Upper lobe of left lung (tissue), 6 donors: ENCODE results near the gene KIF26B. TPM values are rescaled to one million over a fixed set of nuclear protein-coding genes. Genes with fewer than 3 reads are reported as not detected.

Experiments
- ATAC-seq, 2 donors: fragments of 200-7000 bp; cut with Tn5 transposase; one replicate each; pipeline ENCODE4 v1.9.1; 2022; ENCODE audit warnings: mild to moderate bottlenecking in 2 of 2, moderate library complexity in 2 of 2; ENCODE audit not compliant: low FRiP score in 2 of 2
- DNase-seq, 2 donors: peaks; one replicate each; pipeline ENCODE4 v3.0.0-alpha.2; 2019 to 2020
- H3K27ac ChIP-seq, 4 donors: fragments of 200-600 bp; sonication (generic); one replicate each; pipeline ENCODE4 v1.5.1; 2016 to 2019
- H3K27me3 ChIP-seq, 4 donors: fragments of 200-600 bp; sonication (generic); one replicate each; pipeline ENCODE4 v1.5.1; 2017 to 2019
- H3K36me3 ChIP-seq, 4 donors: fragments of 200-600 bp; sonication (generic); one replicate each; pipeline ENCODE4 v1.5.1; 2016 to 2019
- H3K4me1 ChIP-seq, 4 donors: fragments of 200-600 bp; sonication (generic); one replicate each; pipeline ENCODE4 v1.5.1; 2018 to 2019
- H3K4me3 ChIP-seq, 4 donors: fragments of 200-600 bp; sonication (generic); one replicate each; pipeline ENCODE4 v1.5.1; 2017 to 2019; ENCODE audit warnings: mild to moderate bottlenecking in 2 of 4, moderate library complexity in 1 of 4
- H3K9me3 ChIP-seq, 4 donors: fragments of 200-600 bp; sonication (generic); one replicate each; pipeline ENCODE4 v1.5.1; 2018 to 2019
- CTCF ChIP-seq, 6 experiments: fragments of 450-650 bp in 4 of 6; fragments of 200-600 bp in 2 of 6; sonication (generic) in 2 of 6; IDR thresholded peaks; one replicate each; pipeline ENCODE4 v1.5.1; 2016 to 2019; ENCODE audit warnings: antibody characterized with exemption in 6 of 6
- EP300 ChIP-seq, 4 donors: sonication (generic); formaldehyde crosslinking; IDR thresholded peaks; one replicate each; pipeline ENCODE4 v1.5.1; 2017; ENCODE audit warnings: antibody characterized with exemption in 4 of 4, control low read depth in 2 of 4
- POLR2A ChIP-seq, 4 donors: fragments of 450-650 bp; IDR thresholded peaks; one replicate each; pipeline ENCODE4 v1.5.1; 2016 to 2017; ENCODE audit warnings: antibody characterized with exemption in 4 of 4, mild to moderate bottlenecking in 2 of 4
- POLR2AphosphoS5 ChIP-seq, 2 donors: sonication (generic); formaldehyde crosslinking; IDR thresholded peaks; one replicate each; pipeline ENCODE4 v1.5.1; 2017; ENCODE audit warnings: antibody characterized with exemption in 2 of 2
- WGBS, 2 donors: methylation state at CpG; one replicate each; pipeline ENCODE4 v1.1.5; 2017 to 2018; 5-methylcytosine and 5-hydroxymethylcytosine counted together
- total RNA-seq, 6 donors: library from RNA; depleted of rRNA in 4 of 6; stranded (reverse); fragments of >200 nt in 4 of 6; gene quantifications; one replicate each; pipeline versions ENCODE4 v1.1.0 to v1.2.1, GENCODE V29; 2016 to 2021
- donor health status: DM: no; HTN: no; CAD: no; lungs with moderate emphysema.
- donor health status: DM: no; HTN: yes; CAD: no; lungs with severe emphysema.

KIF26B gene
- total RNA-seq, 6 donors from 2014 or later = 1.2 to 4.3 (median 2.1) TPM

GRCh38 chr1:245566134-245566533, 411.3 kb downstream of the KIF26B start:
- DNase-seq (no peak), ATAC-seq (no peak)
- WGBS, 2 donors = 91 to 95% methylated on average over 2 of the region's 2 CpGs
- no peaks in the 10 kb centered on the region for H3K36me3 ChIP-seq
- no peaks in the 10 kb centered on the region for H3K27me3 ChIP-seq
- H3K4me3 ChIP-seq = no peak overlapping the region
- TF ChIP-seq POLR2AphosphoS5 (IDR thresholded peaks at IDR 0.05) (no peak), EP300 (IDR thresholded peaks at IDR 0.05) (no peak), POLR2A (IDR thresholded peaks at IDR 0.05) (no peak), CTCF (IDR thresholded peaks at IDR 0.05) (no peak)
- H3K4me1 ChIP-seq = no peaks in the 10 kb centered on the region
- no peak overlapping the region for H3K27ac ChIP-seq
- no peaks in the 10 kb centered on the region for H3K9me3 ChIP-seq

GRCh38 chr1:245566952-245567351, 412.2 kb downstream of the KIF26B start:
- TF ChIP-seq CTCF (IDR thresholded peaks at IDR 0.05) = no peak
- TF ChIP-seq EP300 (IDR thresholded peaks at IDR 0.05) = no peak
- TF ChIP-seq POLR2A (IDR thresholded peaks at IDR 0.05) = no peak
- no peak for TF ChIP-seq POLR2AphosphoS5 (IDR thresholded peaks at IDR 0.05)
- Histone ChIP-seq H3K4me1 (no peaks in the 10 kb centered on the region), H3K9me3 (no peaks in the 10 kb centered on the region), H3K36me3 (no peaks in the 10 kb centered on the region), H3K27ac (no peak overlapping the region), H3K4me3 (no peak overlapping the region), H3K27me3 (no peaks in the 10 kb centered on the region)
- ATAC-seq = no peak
- 34 to 41% methylated on average over 6 of the region's 6 CpGs for WGBS, 2 donors
- no peak for DNase-seq

GRCh38 chr1:245571815-245572294, 417.1 kb downstream of the KIF26B start:
- no peak overlapping the region for H3K27ac ChIP-seq
- no peak for TF ChIP-seq EP300 (IDR thresholded peaks at IDR 0.05)
- no peak for TF ChIP-seq POLR2AphosphoS5 (IDR thresholded peaks at IDR 0.05)
- no peak for TF ChIP-seq CTCF (IDR thresholded peaks at IDR 0.05)
- no peaks in the 10 kb centered on the region for H3K36me3 ChIP-seq
- ATAC-seq = no peak
- H3K27me3 ChIP-seq = no peaks in the 10 kb centered on the region
- no peak for DNase-seq
- H3K9me3 ChIP-seq = no peaks in the 10 kb centered on the region
- H3K4me3 ChIP-seq = no peak overlapping the region
- no peaks in the 10 kb centered on the region for H3K4me1 ChIP-seq
- WGBS, 2 donors = 77 to 81% methylated on average over 9 to 11 of the region's 11 CpGs

GRCh38 chr1:245572709-245573108, 417.9 kb downstream of the KIF26B start:
- ATAC-seq (no peak), DNase-seq (no peak)
- H3K4me1 ChIP-seq = no peaks in the 10 kb centered on the region
- no peaks in the 10 kb centered on the region for H3K27me3 ChIP-seq
- H3K27ac ChIP-seq = no peak overlapping the region
- no peaks in the 10 kb centered on the region for H3K9me3 ChIP-seq
- WGBS, 2 donors = 82 to 92% methylated on average over 7 of the region's 7 CpGs
- no peak overlapping the region for H3K4me3 ChIP-seq
- no peaks in the 10 kb centered on the region for H3K36me3 ChIP-seq
- TF ChIP-seq EP300 (IDR thresholded peaks at IDR 0.05) (no peak), POLR2A (IDR thresholded peaks at IDR 0.05) (no peak), POLR2AphosphoS5 (IDR thresholded peaks at IDR 0.05) (no peak), CTCF (IDR thresholded peaks at IDR 0.05) (no peak)

- H3K36me3 ChIP-seq = no peaks in the 10 kb centered on the region
- H3K9me3 ChIP-seq = no peaks in the 10 kb centered on the region
- no peak for ATAC-seq
- DNase-seq = no peak
- no peak overlapping the region for H3K27ac ChIP-seq
- TF ChIP-seq POLR2A (IDR thresholded peaks at IDR 0.05) (no peak), POLR2AphosphoS5 (IDR thresholded peaks at IDR 0.05) (no peak), CTCF (IDR thresholded peaks at IDR 0.05) (no peak)
- 32 to 43% methylated on average over 2 of the region's 2 CpGs for WGBS, 2 donors
- H3K4me3 ChIP-seq = no peak overlapping the region
- no peaks in the 10 kb centered on the region for H3K27me3 ChIP-seq
- no peaks in the 10 kb centered on the region for H3K4me1 ChIP-seq
Observed at GRCh38 chr1:245575710-245576109, 420.9 kb downstream of the KIF26B start.
